Measurements from ENCODE around the gene FSTL5.

The FSTL5 gene

GRCh38 chr4:161336016-161336530, 827.7 kb downstream of the FSTL5 start:
- no peak for DNase-seq (ENCODE audit: low read depth in 3 of 3)
